Left ventricle myocardium inferior (tissue), 1 donor: ENCODE results near the gene ELMOD3. TPM values are rescaled to one million over a fixed set of nuclear protein-coding genes. Genes with fewer than 3 reads are reported as not detected.
"Not testable (repeated sequence)": the region's sequence is repeated elsewhere in the genome, so short reads cannot be mapped to it uniquely, and the experiment has no call there.

ENCODE experiments used
- DNase-seq: peaks from one replicate; pipeline ENCODE4 v3.0.0-alpha.2; 2020
- H3K27ac ChIP-seq: fragments of 200-600 bp; replicated peaks from 2 replicates; pipeline ENCODE4 v1.8.0; 2021
- H3K27me3 ChIP-seq: fragments of 200-600 bp; 2 replicates; pipeline ENCODE4 v1.8.0; 2021; ENCODE audit warnings: low read depth
- H3K36me3 ChIP-seq: fragments of 200-600 bp; 2 replicates; pipeline ENCODE4 v1.8.0; 2021
- H3K4me1 ChIP-seq: fragments of 200-600 bp; 2 replicates; pipeline ENCODE4 v1.8.0; 2021
- H3K4me3 ChIP-seq: fragments of 200-600 bp; 2 replicates; pipeline ENCODE4 v1.8.0; 2021; ENCODE audit warnings: mild to moderate bottlenecking, moderate library complexity
- H3K9me3 ChIP-seq: fragments of 200-600 bp; replicated peaks from 2 replicates; pipeline ENCODE4 v1.8.0; 2021
- CTCF ChIP-seq: fragments of 200-600 bp; IDR thresholded peaks from 2 replicates; pipeline ENCODE4 v1.8.0; 2021; ENCODE audit warnings: antibody characterized with exemption, mild to moderate bottlenecking, borderline replicate concordance
- intact Hi-C: fragments of 100-400 bp; cut with micrococcal nuclease; formaldehyde crosslinking; loops from one replicate; pipeline ENCODE4 v1.11.0; 2022
- total RNA-seq: library from RNA; stranded (reverse); fragmentation: NEBNext Ultra II Directional; extraction: Animal tissue kit (Norgen Biotek cat#: 25700); gene quantifications from one replicate; pipeline ENCODE4 v1.2.1, GENCODE V29; 2021
- donor health status: DM: no; HTN: yes; CAD: no; lungs with severe emphysema.

Gene ELMOD3
- total RNA-seq, 1 donor from 2014 or later = 10.6 TPM

GRCh38 chr2:85327160-85327821 is 27.3 kb upstream of the ELMOD3 start:
- Histone ChIP-seq H3K4me3 (peak overlapping the region; percentile 81), H3K36me3 (peaks cover 27% of the 10 kb centered on the region), H3K27ac (peak overlapping the region; percentile 98), H3K9me3 (no peaks in the 10 kb centered on the region), H3K27me3 (no peaks in the 10 kb centered on the region), H3K4me1 (peaks cover 62% of the 10 kb centered on the region)
- DNase-seq = peak; percentile 51
- TF ChIP-seq CTCF = no peak
- intact Hi-C loops = no loop called here

GRCh38 chr2:85327822-85328617 is 26.5 kb upstream of the ELMOD3 start, which contains the start of gene TGOLN2:
TSS of gene TGOLN2 (minus strand) at chr2:85327989. CDS start at chr2:85327962, 27 bp downstream.
- no peaks in the 10 kb centered on the region for H3K9me3 ChIP-seq
- H3K27ac ChIP-seq = peak within 1 kb of the TSS; percentile 98
- peak; percentile 95 for DNase-seq
- intact Hi-C loops = no loop called here
- peak; percentile 31 for TF ChIP-seq CTCF
- peaks cover 56% of the 10 kb centered on the region for H3K4me1 ChIP-seq
- H3K36me3 ChIP-seq = peaks cover 20% of the 10 kb centered on the region
- peak within 1 kb of the TSS; percentile 81 for H3K4me3 ChIP-seq
- H3K27me3 ChIP-seq = no peaks in the 10 kb centered on the region

GRCh38 chr2:85329181-85329651 is 25.4 kb upstream of the ELMOD3 start:
- Histone ChIP-seq H3K4me3 (no peak overlapping the region), H3K4me1 (peaks cover 46% of the 10 kb centered on the region), H3K27me3 (no peaks in the 10 kb centered on the region), H3K27ac (no peak overlapping the region), H3K36me3 (peaks cover 8% of the 10 kb centered on the region), H3K9me3 (no peaks in the 10 kb centered on the region)
- intact Hi-C loops = no loop called here
- no peak for DNase-seq
- no peak for TF ChIP-seq CTCF

- H3K36me3 ChIP-seq, DNase-seq, intact Hi-C loops: not testable (repeated sequence)
Observed at GRCh38 chr2:85329701-85330100, 24.9 kb upstream of the ELMOD3 start.

GRCh38 chr2:85330839-85331636 is 23.5 kb upstream of the ELMOD3 start:
- H3K4me1 ChIP-seq = peaks cover 27% of the 10 kb centered on the region
- intact Hi-C loops = no loop called here
- no peak for TF ChIP-seq CTCF

More at GRCh38 chr2:85329701-85330100, 24.9 kb upstream of the ELMOD3 start:
- peaks cover 41% of the 10 kb centered on the region for H3K4me1 ChIP-seq
- H3K4me3 ChIP-seq, H3K27me3 ChIP-seq, H3K9me3 ChIP-seq, H3K27ac ChIP-seq: not testable (repeated sequence)

GRCh38 chr2:85333877-85334276 is 20.7 kb upstream of the ELMOD3 start:
- H3K9me3 ChIP-seq, intact Hi-C loops: not testable (repeated sequence)

More at GRCh38 chr2:85330839-85331636, 23.5 kb upstream of the ELMOD3 start:
- H3K27me3 ChIP-seq = no peaks in the 10 kb centered on the region
- DNase-seq = no peak
- H3K36me3 ChIP-seq = no peaks in the 10 kb centered on the region
- no peak overlapping the region for H3K4me3 ChIP-seq
- H3K27ac ChIP-seq = no peak overlapping the region
- H3K9me3 ChIP-seq = no peaks in the 10 kb centered on the region

More at GRCh38 chr2:85333877-85334276, 20.7 kb upstream of the ELMOD3 start:
- not testable (repeated sequence) for H3K27ac ChIP-seq, H3K27me3 ChIP-seq, H3K36me3 ChIP-seq, DNase-seq, H3K4me1 ChIP-seq, H3K4me3 ChIP-seq
